MCF 10A (cell line): ENCODE results near the gene EPOP. TPM values are rescaled to one million over a fixed set of nuclear protein-coding genes. Genes with fewer than 3 reads are reported as not detected.

Source experiments
- BruUV-seq: library from RNA; stranded (reverse); fragments of 400-500 nt; replicated peaks from 2 replicates; lab custom pipeline; 2021; lab: Mats Ljungman, UMichigan
- CTCF ChIA-PET: fragments of 300-600 bp; sonication (Branson Sonifier 250); formaldehyde crosslinking; extraction: SDS; loops from one replicate; lab custom pipeline; 2021; ENCODE audit warnings: antibody characterized with exemption, inconsistent platforms; lab: Yijun Ruan, JAX
- POLR2A ChIA-PET: fragments of 300-600, 350-650 bp; sonication (Branson Sonifier 250); formaldehyde crosslinking; extraction: SDS; loops from one replicate; lab custom pipeline; 2020; ENCODE audit warnings: antibody characterized with exemption, inconsistent platforms; lab: Yijun Ruan, JAX
- DNase-seq: peaks from one replicate; pipeline ENCODE4 v3.0.0-alpha.2; 2018; ENCODE audit not compliant: unreplicated experiment
- H3K27ac Mint-ChIP-seq: one replicate; pipeline ENCODE4 v1.8.0; 2022; ENCODE audit warnings: mild to moderate bottlenecking, low read depth, mixed read lengths; ENCODE audit not compliant: unreplicated experiment
- H3K27me3 Mint-ChIP-seq: one replicate; pipeline ENCODE4 v1.8.0; 2022; ENCODE audit warnings: mixed read lengths; ENCODE audit not compliant: insufficient read depth, unreplicated experiment
- H3K36me3 Mint-ChIP-seq: one replicate; pipeline ENCODE4 v1.8.0; 2022; ENCODE audit warnings: mild to moderate bottlenecking, moderate library complexity, mixed read lengths; ENCODE audit not compliant: insufficient read depth, unreplicated experiment
- H3K4me1 Mint-ChIP-seq: one replicate; pipeline ENCODE4 v1.8.0; 2022; ENCODE audit warnings: mixed read lengths; ENCODE audit not compliant: insufficient read depth, unreplicated experiment
- H3K4me3 Mint-ChIP-seq: one replicate; pipeline ENCODE4 v1.8.0; 2022; ENCODE audit warnings: mild to moderate bottlenecking, moderate library complexity, mixed read lengths; ENCODE audit not compliant: unreplicated experiment
- H3K9me3 Mint-ChIP-seq: one replicate; pipeline ENCODE4 v1.8.0; 2022; ENCODE audit warnings: mixed read lengths; ENCODE audit not compliant: unreplicated experiment
- CTCF ChIP-seq: fragments of 200-600 bp; IDR thresholded peaks from one replicate; pipeline ENCODE4 v1.8.0; 2022; ENCODE audit warnings: antibody characterized with exemption, mild to moderate bottlenecking; ENCODE audit not compliant: unreplicated experiment
- intact Hi-C: fragments of 100-400 bp; cut with micrococcal nuclease; formaldehyde crosslinking; loops from 2 replicates; pipeline ENCODE4 v1.14.1; 2022
- total RNA-seq: library from RNA; stranded (reverse); gene quantifications from 2 replicates; pipeline ENCODE4 v1.2.3, GENCODE V29; 2022

Gene EPOP
- total RNA-seq, 1 experiment from 2014 or later: 3.6 TPM

DNA sequence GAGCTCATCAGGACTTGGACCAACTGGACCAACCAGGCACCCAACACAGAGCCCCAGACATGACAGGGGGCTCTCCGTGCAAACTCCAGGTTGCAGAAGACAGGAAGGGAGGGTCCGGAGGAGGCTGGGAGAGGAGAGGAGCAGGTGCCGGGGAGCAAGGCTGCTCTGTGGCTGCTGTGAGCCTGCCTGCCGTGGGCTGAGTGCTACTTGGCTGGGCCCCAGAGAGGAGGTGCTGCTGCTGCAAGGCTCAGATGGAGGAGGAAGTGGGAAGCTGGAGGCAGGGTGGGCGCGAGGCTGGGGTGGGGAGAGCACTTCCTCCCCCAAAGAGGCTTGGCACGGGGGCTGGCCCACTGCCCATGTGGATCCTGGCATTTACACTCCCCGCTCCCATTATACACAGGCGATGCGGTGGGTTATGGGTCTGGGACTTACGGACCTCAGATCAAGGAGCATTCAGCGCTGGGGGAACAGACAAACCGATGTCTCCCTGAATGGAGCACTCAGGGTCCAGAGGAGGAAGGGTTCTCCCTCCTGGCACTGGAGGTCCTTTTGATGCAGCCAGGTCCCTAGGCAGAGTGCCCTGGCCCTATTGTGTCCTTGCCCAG, 15.9 kb downstream of the EPOP start:
- Mint-ChIP-seq H3K9me3 (no peaks in the 10 kb centered on the region), H3K27me3 (peaks cover 26% of the 10 kb centered on the region), H3K36me3 (no peaks in the 10 kb centered on the region), H3K4me3 (no peak overlapping the region), H3K4me1 (no peaks in the 10 kb centered on the region), H3K27ac (no peak overlapping the region)
- ChIA-PET POLR2A (no interaction called here), CTCF (interaction anchor here (0.6 to 1.4 kb wide), 2 partner anchors 9 to 40 kb away, joined by 3 to 5 read pairs; no protein-coding TSS in a partner anchor)
- TF ChIP-seq CTCF: no peak
- intact Hi-C loops: no loop called here
- no TSS peak for BruUV-seq
- no peak for DNase-seq

DNA sequence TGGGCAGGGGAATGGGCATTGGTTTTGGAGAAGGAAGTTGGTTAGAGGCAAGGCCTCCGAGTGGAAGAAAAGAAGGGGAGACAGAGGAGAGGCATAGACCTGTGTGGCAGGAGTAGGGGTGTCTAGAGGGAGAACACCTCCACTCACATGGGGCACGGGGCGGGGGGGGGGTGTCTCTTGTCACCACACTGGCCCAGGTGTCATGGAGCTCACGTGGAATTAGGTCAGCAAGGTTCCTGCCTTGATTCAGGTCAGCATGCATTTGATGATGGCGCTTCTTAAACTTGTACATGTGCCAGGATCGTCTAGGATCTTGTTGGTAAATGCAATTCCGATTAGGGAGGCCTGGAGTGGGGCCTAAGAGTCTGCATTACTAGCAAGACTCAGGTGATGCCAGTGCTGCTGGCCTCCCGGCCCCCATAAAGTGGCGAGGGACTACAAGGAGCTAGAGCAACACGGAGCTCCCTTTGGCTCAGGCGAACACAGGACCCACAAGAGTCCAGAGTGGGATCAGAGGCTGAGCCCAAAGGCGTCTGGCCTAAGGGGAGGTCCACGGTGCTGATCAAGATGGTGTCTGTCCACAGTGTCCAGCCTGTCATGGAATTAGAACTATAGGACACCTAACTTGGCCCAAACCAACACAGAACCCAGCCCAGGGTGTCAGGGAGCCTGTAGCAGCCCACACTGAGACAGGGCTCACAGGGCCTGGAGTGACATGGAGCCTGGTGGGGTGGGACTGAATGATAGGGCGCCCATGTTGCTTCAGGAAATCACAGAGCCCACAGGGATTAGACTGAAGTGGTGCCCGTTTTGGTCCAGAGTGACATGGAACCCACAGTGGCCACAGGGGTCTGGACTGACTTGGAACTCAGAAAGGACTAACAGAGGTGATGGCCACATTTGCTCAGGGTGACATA, 16.7 kb downstream of the EPOP start:
- BruUV-seq: no TSS peak
- CTCF ChIA-PET: interaction anchor here (0.6 to 1.4 kb wide), 2 partner anchors 9 to 41 kb away, joined by 3 to 5 read pairs; no protein-coding TSS in a partner anchor
- intact Hi-C loops: no loop called here
- Mint-ChIP-seq H3K36me3 (no peaks in the 10 kb centered on the region), H3K4me1 (no peaks in the 10 kb centered on the region), H3K27me3 (peaks cover 26% of the 10 kb centered on the region), H3K9me3 (no peaks in the 10 kb centered on the region), H3K27ac (no peak overlapping the region), H3K4me3 (no peak overlapping the region)
- POLR2A ChIA-PET: no interaction called here
- TF ChIP-seq CTCF: no peak
- DNase-seq: no peak

DNA sequence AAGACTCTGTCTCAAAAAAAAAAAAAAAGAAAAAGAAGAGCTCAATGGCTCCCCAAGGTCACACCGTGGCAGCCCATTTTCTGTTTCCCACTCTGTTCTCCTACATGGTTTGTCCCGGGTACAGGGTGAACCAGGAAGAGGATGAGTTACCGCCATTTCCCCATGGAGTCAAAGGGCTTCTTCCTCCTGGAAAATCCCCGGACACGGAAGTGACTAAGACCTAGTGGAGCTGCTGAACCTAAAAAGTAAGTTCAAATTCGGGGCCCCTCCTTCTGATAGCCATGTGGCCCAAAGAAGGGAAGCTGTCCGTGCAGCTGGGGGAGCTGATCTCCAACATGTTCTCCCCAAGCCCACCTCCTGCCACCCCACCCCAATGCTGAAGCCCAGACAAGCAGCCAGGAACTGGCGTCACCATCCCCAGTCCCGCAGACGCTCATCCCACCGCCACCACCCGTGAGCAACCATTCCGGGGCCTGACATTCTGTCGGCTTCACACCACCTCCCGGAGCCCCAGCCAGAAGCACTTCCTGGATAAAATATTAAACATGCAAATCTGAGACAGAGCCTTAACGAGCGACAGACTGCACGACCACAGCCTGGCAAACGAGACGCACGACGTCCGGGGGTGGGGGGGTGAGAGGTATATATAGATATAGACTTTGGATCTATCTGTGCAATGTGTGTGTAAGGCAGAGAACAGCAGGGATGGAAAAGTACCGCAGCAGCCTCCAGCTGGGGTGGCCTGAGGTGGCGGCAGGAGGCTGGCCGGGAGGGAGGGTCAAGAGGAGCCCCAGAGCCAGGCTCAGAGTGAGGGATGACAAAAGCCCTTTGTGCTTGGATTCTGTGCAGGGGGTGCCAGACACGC, 17.6 kb downstream of the EPOP start:
- no TSS peak for BruUV-seq
- CTCF ChIA-PET: interaction anchor here (0.7 to 2.7 kb wide), 2 partner anchors 10 to 14 kb away, joined by 7 to 15 read pairs; no protein-coding TSS in a partner anchor
- H3K27ac Mint-ChIP-seq: no peak overlapping the region

More for the DNA sequence above, 17.6 kb downstream of the EPOP start:
- H3K4me1 Mint-ChIP-seq: no peaks in the 10 kb centered on the region
- no peaks in the 10 kb centered on the region for H3K36me3 Mint-ChIP-seq
- no peak for TF ChIP-seq CTCF
- H3K4me3 Mint-ChIP-seq: no peak overlapping the region
- POLR2A ChIA-PET: interaction anchor here (0.7 kb wide), 1 partner anchor 53 kb away, joined by 3 read pairs; no protein-coding TSS in a partner anchor
- H3K27me3 Mint-ChIP-seq: peaks cover 26% of the 10 kb centered on the region
- intact Hi-C loops: no loop called here
- H3K9me3 Mint-ChIP-seq: no peaks in the 10 kb centered on the region
- no peak for DNase-seq
